Breast epithelium (tissue), 3 donors: ENCODE results near the gene RAB3A.

Source experiments
- POLR2A ChIP-seq: fragments of 450-650 bp; IDR thresholded peaks from one replicate; pipeline ENCODE4 v1.6.1; 2016; ENCODE audit warnings: antibody characterized with exemption, mild to moderate bottlenecking, moderate library complexity
- POLR2AphosphoS5 ChIP-seq, 3 donors: sonication (generic); formaldehyde crosslinking; IDR thresholded peaks; one replicate each; pipeline ENCODE4 v1.6.1; 2017; ENCODE audit warnings: antibody characterized with exemption in 3 of 3

- no peak for TF ChIP-seq POLR2A
- TF ChIP-seq POLR2AphosphoS5 (IDR thresholded peaks at IDR 0.05): no peak
These were observed 44.0 kb downstream of the RAB3A start for GRCh38 chr19:18159810-18160209.
